Kasumi-1 (cell line): ENCODE results near the gene FKBP1C.
"Not testable (repeated sequence)": the region's sequence is repeated elsewhere in the genome, so short reads cannot be mapped to it uniquely, and the experiment has no call there.

Experiments
- DNase-seq, 2 experiments: peaks; one replicate each; lab custom pipeline; 2025; lab: John Stamatoyannopoulos, UW

Gene FKBP1C

DNA sequence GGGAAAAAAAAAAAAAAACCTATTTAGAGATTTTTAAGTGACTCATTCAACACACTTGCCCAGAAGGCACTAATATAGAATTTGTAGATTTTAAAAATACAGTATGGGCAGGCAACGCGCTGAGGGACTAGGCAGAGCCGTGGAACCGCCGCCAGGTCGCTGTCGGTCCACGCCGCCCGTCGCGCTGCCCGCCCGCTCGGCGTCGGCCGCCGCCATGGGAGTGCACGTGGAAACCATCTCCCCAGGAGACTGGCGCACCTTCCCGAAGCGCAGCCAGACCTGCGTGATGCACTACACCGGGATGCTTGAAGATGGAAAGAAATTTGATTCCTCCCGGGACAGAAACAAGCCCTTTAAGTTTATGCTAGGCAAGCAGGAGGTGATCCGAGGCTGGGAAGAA lies at the start of gene FKBP1C:
FKBP1C (plus strand) TSS at position 127 of the 400 bp plus-strand sequence.
- not testable (repeated sequence) for DNase-seq

DNA sequence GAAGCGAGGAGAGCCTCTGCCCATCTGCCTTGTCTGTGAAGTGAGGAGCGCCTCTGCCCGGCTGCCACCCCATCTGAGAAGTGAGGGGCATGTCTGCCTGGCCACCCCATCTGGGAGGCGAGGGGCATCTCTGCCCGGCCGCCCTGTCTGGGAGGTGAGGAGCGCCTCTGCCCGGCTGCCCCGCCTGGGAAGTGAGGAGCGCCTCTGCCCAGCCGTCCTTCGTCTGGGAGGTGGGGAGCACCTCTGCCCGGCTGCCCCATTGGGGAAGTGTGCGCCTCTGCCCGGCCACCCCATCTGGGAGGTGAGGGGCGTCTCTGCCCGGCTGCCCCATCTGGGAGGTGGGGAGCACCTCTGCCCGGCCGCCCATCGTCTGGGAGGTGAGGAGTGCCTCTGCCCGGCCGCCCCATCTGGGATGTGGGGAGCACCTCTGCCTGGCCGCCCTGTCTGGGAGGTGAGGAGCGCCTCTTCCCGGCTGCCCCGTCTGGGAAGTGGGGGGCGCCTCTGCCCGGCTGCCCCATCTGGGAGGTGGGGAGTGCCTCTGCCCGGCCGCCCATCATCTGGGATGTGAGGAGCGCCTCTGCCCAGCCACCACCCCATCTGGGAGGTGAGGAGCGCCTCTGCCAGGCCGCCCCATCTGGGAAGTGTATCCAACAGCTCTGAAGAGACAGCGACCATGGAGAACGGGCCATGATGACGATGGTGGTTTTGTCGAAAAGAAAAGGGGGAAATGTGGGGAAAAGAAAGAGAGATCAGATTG lies 47.0 kb upstream of the FKBP1C start:
- not testable (repeated sequence) for DNase-seq

DNA sequence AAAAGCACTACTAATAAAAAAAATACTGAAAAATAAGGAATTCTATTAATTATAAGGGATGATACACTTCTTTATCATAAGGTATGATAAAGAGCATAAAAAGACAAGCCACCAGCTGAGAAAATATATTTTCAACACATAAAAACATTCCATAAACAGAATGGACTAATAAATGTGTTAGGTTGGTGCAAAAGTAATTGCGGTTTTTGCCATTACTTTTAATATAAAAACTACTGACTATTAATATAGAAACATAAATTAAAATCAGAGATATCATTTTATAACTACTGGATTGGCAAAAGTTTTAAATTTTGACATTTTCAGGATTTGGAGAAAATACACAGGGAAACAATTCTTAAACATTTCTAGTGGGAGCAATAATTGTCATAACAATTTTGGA lies 37.1 kb upstream of the FKBP1C start:
- DNase-seq = no peak

DNA sequence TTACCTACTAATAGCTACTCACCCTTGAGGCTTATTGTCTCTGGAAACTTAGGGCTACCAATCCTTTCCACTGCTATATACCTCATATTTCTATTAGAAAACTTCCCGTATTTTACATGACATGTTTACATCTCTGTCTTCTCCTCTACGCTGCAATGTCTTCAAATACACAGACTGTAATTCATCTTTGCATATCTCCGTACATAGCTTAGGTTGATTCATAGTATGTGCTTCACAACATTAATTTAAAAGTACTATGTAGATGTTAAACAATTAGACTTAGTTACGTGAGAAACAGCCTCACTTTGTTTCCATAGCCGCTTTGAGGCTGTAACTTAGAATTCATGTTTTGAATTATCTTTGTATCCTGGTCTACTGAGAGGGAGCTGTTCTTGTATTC lies 35.1 kb upstream of the FKBP1C start:
- no peak for DNase-seq

DNA sequence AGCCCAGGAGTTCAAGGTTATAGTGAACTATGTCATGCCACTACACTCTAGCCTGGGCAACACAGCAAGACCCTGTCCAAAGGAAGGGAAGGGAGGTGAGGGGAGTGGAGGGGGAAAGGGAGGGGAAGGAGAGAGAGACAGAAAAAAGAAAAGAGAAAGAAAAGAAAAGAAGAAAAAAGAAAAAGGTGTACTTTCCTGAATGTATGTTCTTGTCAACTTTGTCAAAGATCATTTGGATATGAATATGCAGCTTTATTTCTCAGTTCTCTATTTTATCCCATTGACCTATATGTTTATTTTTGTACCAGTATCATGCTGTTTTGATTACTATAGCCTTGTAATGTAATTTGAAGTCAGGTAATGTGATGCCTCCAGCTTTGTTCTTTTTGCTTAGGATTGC lies 30.9 kb upstream of the FKBP1C start:
- DNase-seq = no peak

DNA sequence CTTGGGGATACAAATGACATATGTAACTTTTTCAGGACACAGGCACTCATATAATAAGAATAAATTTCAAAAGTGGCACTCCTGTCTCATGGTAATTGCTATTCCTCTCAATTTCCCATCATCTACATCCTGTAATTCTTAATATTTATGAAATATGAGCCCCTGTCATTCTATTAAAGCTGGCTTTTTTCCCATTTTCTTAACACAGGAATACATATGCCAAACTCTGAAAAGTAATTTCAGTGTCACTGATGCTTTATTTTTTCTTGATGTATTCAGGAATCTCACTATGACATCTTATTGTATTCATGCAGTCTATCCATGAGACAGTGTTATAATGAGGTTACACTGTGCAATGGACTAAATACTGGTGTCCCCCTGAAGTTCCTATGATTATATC lies 24.3 kb upstream of the FKBP1C start:
- no peak for DNase-seq

DNA sequence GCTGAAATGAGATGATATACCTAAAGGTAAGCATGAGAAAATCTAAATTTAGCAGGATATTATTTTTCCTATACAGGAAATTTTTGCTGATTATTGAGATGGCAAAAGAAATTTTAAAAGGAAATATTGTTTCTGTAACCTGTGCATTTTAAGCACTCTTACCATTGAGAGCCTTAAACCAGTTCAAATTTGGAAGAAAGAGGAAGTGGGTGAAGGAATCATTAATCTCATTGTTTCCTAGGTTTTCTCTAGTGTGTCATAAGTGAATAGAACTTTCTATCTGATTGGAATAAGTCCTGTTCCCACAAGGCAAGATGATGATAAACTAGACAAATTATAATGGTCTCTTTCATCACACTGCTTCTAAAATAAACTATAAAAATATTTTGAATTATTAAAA lies 22.4 kb upstream of the FKBP1C start:
- peak; percentile 44 to 53 for DNase-seq

DNA sequence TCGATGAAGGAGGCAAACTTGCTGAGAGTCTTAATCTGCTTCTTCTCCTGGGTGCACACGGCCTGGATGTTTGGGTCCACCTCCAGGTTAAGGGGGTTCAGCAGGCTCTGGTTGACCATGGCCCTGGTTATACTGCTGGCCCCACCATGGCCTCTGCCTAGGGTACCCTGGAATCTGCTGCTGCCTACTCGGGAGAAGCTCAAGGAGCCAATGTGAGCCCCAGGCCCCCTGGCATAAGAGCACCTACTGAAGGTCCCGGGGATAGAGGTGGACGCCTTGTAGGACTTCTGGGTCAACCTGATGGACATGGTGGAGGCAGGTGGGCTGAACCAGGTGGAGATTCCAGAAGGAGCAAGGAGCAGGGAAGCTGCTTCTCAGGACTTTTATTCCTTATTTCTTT lies 17.9 kb upstream of the FKBP1C start:
- DNase-seq = no peak

DNA sequence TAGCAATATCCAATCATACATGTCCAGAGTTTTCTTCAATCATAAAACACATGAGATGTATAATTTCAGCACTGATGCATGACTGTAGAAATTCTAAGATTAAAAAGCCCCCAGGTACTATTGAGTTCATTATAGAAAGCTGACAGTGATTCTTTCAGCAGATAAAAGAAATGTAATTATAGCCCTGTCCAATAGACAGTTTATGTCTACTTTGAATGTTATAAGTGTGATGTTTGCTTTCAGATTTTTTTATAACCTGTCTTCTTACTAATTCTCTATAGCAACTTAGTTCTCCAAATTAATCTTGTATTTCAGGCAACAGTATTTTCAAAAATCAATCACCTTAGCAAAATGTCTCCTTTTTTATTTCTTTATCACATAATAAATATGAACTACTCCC lies 13.5 kb upstream of the FKBP1C start:
- no peak for DNase-seq

DNA sequence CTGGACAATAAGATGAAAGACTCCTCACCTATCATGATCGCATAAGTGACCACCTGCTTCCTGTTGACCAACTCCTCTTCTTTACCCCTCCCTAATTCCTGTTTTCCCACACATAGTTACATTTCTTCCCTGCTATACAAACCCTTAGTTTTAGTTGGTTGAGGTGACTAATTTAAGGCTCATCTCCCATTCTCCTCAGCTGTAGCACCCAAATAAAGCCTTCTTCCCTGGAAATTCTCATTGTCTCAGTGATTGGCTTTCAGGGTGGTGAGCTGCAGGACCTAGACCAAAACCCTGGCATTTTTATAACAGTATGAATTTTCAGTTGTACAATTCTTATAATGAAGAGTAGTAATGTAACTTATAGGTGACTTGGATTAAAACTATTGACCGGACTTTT lies 2.1 kb downstream of the FKBP1C start:
- DNase-seq = no peak

DNA sequence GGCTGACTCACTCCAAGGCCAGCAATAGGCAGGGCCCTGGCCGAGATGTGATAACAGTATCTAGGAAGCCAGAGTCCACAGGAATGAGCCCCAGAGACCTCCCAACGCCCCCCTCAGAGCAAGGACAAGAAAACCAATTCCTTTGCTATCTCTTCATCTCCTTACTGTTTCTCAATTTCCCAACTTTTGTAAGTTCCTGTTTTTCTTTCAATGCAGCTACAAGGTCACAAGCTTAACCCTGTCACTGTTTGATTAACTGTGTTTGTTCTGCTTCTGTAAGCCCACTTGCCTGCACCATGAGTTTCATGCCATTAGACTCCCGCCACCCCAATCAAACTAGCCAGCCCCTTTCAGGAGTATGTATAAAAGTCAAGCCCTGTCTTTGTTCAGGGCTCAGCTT lies 3.5 kb downstream of the FKBP1C start:
- DNase-seq = peak; percentile 76 to 84

DNA sequence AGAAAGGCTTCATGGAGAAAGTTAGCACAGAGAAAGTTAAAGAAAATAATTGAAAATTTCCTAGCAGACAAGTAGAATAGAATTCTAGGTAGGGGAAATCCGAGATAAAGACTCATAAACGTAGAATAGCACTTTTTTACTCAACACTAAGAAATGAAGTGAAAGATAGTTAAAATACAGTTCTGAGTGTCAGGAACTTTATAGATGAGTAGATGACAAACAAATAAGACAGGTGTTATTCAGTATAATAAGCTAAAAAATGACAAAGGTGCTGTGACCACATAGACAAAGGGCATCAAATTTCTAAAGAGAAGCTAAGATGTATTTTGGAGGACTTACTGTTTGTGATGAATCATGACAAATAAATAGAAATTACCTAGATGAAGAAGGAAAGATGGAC lies 12.9 kb downstream of the FKBP1C start:
- DNase-seq = no peak

DNA sequence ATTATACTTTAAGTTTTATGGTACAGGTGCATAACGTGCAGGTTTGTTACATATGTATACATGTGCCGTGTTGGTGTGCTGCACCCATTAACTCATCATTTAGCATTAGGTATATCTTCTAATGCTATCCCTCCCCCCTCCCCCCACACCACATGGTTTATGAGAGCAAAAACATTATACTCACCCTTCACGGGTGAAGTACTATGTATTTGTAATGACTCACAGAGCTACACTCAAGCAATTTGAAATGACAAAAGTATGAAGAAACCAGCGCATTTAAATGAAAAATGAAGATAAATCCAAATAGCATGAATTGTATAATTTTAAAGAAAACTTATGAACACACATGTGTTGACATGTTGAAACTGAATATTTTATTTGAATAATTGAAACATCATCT lies 14.7 kb downstream of the FKBP1C start:
- not testable (repeated sequence) for DNase-seq

DNA sequence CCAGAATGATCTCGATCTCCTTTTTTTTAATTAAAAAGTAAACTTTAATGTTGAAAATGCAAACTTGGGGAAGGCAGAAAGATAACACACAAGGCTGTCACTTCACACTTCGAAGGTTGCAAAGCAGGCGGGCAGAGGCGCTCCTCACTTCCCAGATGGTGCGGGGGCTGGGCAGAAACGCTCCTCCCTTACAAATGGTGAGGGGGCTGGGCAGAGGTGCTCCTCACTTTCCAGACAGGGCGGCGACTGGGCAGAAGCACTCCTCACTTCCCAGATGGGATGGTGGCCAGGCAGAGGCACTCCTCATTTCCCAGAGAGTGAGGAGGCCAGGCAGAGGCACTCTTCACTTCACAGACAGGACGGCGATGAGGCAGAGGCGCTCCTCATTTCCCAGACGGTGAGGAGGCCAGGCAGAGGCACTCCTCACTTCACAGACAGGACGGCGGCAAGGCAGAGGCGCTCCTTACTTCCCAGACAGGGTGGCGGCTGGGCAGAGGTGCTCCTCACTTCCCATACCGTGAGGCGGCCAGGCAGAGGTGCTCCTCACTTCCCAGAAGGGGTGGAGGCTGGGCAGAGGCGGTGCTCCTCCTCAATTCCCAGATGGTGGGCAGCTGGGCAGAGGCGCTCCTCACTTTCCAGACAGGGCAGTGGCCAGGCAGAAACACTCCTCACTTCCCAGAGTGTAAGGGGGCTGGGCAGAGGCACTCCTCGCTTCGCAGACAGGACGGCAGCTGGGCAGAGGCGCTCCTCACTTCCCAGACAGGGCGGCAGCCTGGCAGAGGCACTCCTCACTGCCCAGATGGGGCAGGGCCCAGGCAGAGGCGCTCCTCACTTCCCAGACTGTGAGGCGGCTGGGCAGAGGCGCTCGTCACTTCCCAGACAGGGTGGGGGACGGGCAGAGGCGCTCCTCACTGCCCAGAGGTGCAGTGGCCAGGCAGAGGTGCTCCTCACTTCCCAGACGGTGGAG lies 16.9 kb downstream of the FKBP1C start:
- not testable (repeated sequence) for DNase-seq

DNA sequence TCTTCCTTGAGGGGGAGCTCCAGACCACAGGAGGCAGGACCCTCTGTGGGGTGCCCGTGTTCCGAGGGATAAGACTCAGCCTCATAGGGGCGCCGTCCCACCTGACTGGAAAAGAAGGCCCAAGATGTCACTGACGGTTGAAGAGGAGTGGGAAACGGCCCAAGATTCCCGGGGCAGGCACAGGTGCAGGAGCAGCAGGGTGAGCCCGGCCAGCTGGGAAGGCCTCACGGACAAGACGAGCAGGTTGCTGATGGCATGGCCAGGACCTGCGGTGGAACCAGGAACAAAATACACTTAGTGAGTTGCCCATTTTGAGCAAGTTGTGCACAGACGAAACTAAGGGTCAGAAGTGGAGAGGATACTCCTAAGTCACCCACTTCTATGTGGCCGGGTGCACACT lies 18.8 kb downstream of the FKBP1C start:
- not testable (repeated sequence) for DNase-seq

DNA sequence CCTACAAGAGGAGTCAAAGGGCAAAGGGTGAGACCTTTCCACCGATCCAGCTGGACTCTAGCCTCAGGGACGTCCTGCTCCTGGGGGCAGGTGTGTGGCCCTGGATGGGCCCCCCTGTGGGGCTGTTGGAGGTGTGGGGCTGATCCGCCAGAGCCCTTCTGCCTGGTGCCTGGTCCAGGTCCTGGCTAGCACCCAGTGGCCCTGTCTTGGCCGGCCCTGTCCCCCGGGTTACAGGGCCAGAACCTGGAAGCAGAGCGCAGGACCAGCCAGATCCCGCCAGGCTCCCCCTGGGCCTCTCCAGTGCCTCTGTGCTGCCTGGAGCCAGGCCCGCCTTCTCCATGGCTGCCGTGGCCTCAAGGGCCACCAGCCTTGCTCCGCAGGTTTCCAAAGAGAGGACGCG lies 19.2 kb downstream of the FKBP1C start:
- DNase-seq = not testable (repeated sequence)

DNA sequence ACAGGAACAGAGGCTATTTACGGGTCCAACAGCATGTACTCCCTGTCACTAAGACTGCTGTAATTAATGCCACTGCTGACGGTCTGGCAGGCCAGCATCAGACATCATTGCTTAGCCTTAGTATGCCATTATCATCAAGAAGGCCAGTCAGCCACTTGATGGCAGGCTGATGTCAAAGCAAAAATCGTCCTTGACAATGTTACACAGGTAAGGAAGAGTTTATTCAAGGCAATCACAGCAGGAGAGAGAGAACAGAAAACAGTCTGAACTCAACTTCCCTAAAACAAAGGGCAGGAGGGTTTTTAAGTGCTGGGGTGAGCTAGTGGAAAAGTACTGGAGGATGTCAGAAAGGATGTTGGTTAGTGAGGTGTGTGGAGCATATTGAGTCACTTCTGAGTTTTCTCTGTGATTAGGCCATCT lies 25.1 kb downstream of the FKBP1C start:
- peak; percentile 68 to 83 for DNase-seq

DNA sequence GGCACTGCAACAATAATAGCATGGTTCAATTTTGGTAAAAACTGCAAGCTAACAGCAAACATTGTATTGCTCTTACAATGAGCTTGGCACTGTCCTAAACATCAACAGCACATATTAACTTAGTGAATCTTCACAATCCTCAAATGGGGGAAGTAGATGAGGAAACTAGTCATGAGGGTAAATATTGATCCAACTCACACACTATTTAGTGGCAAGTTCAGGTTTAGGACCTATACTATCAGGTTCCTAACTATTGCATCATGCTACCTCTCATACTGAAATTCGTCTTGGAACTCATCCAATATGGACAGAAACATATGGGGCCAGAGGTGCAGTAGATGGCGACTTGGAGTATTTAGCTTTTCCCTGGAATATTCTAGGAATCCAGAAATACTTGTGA lies 34.2 kb downstream of the FKBP1C start:
- DNase-seq = no peak

DNA sequence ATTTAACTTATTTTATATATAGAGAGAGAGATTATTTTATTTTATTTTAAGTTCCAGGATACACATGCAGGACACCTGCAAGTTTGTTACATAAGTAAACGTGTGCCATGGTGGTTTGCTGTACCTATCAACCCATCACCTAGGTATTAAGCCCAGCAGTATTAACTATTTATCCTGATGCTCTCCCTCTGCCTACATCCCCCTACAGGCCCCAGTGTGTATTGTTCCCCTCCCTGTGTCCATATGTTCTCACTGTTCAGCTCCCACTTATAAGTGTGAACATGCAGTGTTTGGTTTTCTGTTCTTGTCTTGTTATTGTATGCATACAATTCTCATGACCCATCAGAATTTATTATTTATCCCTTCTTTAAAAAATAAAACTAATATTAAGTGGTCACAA lies 34.6 kb downstream of the FKBP1C start:
- DNase-seq = peak; percentile 18 to 28

DNA sequence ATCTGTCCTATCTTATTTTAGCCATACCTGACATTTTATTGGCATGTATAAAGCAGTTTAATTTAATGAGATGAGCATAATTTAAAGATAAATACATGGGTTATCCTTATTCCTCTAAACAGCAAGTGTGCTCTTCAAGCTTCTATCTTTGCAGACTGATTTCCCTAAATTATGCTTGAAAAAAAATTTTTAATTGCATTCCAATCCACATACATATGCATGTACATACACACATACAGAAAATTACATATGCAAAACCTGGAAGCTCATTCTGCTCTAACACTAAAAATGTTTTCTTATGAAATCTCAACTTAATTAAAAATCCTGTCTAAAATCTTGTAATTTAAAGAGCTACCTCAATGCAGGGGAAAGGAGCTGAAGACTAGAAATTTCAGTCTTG lies 35.3 kb downstream of the FKBP1C start:
- DNase-seq = no peak

DNA sequence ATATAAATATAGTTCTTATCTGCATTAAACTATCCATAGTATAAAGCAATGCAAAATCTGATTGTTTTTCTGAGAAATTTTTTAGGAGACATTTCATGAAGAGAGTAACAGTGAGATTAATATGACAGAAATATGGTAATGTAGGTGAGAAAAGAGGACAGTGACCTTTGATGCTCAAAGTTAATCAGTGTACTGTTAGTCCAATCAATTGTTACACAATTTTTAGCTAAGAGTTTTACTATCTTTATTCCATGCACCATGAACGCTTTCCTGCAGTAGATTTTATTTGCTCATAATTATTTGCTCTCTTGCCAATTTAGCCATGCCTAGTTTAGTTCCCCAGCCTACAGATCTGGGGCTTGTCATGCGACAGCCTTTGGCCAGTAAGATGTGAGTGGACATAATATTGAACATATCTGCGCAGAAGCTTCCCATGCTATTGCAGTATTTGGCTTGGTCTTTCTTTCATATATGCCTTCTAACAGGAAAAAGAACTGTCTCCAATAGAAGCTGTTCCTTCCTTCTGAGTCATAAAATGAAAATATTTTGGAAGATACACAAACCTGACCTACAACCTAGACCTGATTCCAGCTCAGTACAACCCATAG lies 38.7 kb downstream of the FKBP1C start:
- no peak for DNase-seq

DNA sequence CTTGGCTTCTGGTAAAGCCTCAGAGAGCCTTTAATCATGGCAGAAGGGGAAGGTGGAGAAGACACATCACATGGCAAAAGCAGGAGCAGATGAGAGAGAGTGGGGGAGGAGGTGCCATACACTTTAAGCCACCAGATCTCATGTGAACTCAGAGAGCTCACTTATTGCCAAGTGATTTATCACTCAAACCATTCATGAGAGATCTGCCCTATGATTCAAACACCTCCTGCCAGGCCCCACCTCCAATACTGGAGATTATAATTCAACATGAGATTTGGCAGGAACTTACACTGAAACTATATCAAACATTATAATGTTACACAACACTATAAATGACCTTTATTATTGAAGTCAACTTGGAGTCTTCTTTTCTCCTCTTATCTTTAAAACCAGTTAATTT lies 47.9 kb downstream of the FKBP1C start:
- DNase-seq = no peak

DNA sequence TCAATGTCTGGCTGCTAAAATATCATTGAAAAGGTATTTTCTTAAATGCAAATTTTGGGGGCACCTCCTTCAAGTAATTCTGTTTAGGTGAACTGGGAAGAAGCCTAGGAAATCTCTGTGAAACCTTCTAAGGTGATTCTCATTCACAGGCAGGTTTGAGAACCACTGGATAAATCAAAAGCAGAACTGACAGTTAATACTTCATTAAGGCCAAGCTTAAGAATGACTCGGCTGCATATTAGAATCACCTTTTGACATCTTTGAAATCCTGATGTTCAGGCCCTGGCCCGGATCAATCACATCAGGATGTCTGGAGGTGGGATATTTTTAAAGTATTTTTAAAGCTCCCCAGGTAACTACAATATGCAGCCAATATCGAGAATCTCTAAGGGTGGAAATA lies 50.6 kb downstream of the FKBP1C start:
- no peak for DNase-seq
